Esophagus squamous epithelium (tissue), 5 donors: ENCODE measurements around the gene RAB29. TPM values are rescaled to one million over a fixed set of nuclear protein-coding genes. Genes with fewer than 3 reads are reported as not detected.
A peak's percentile ranks its signal among the peaks of the same experiment; 100 is the strongest.

Experiments
- DNase-seq: peaks from one replicate; lab custom pipeline; 2025; lab: John Stamatoyannopoulos, UW
- H3K27ac ChIP-seq, 4 donors: fragments of 200-600 bp; sonication (generic); one replicate each; pipeline ENCODE4 v1.5.1; 2016 to 2019; ENCODE audit warnings: mild to moderate bottlenecking in 1 of 4
- H3K27me3 ChIP-seq, 4 donors: fragments of 200-600 bp; sonication (generic); 1 replicate in 3 of 4; 2 replicates in 1 of 4; pipeline versions ENCODE4 v1.5.1 to v1.6.0; 2017 to 2021; ENCODE audit warnings: antibody characterized with exemption in 1 of 4
- H3K36me3 ChIP-seq, 3 donors: fragments of 200-600 bp; sonication (generic); one replicate each; pipeline ENCODE4 v1.5.1; 2016 to 2019
- H3K4me1 ChIP-seq, 3 donors: fragments of 200-600 bp; sonication (generic); one replicate each; pipeline ENCODE4 v1.5.1; 2017 to 2019
- H3K4me3 ChIP-seq, 4 donors: fragments of 200-600 bp; sonication (generic); 1 replicate in 3 of 4; 2 replicates in 1 of 4; pipeline ENCODE4 v1.5.1; 2016 to 2019; ENCODE audit warnings: mild to moderate bottlenecking in 2 of 4, moderate library complexity in 1 of 4
- H3K9me3 ChIP-seq, 3 donors: fragments of 200-600 bp; sonication (generic); one replicate each; pipeline ENCODE4 v1.5.1; 2016 to 2019
- CTCF ChIP-seq, 6 experiments: fragments of 450-650 bp in 4 of 6; fragments of 200-600 bp in 2 of 6; sonication (generic) in 2 of 6; IDR thresholded peaks; one replicate each; pipeline ENCODE4 v1.5.1; 2016 to 2019; ENCODE audit warnings: antibody characterized with exemption in 6 of 6, mild to moderate bottlenecking in 4 of 6, moderate library complexity in 4 of 6
- POLR2A ChIP-seq, 4 donors: fragments of 450-650 bp; IDR thresholded peaks; one replicate each; pipeline ENCODE4 v1.6.1; 2017; ENCODE audit warnings: antibody characterized with exemption in 4 of 4, mild to moderate bottlenecking in 4 of 4, moderate library complexity in 3 of 4
- WGBS, 2 donors: methylation state at CpG; one replicate each; pipeline ENCODE4 v1.1.5; 2018; 5-methylcytosine and 5-hydroxymethylcytosine counted together
- intact Hi-C: fragments of 100-400 bp; cut with DNase I; formaldehyde crosslinking; loops from one replicate; pipeline ENCODE4 v1.15.0; 2022
- total RNA-seq, 4 donors: library from RNA; depleted of rRNA; stranded (reverse); fragments of >200 nt; gene quantifications; one replicate each; pipeline ENCODE4 v1.1.0, GENCODE V29; 2016
- donor health status: DM: yes; HTN: yes; CAD: no.

The RAB29 gene
- total RNA-seq, 4 donors from 2014 or later = 3.0 to 19.3 (median 7.0) TPM

- Histone ChIP-seq H3K36me3 (peaks cover 0 to 64% (median 0%) of the 10 kb centered on the region in 3 donors), H3K4me1 (no peaks in the 10 kb centered on the region), H3K4me3 (no peak overlapping the region), H3K9me3 (no peaks in the 10 kb centered on the region), H3K27ac (no peak overlapping the region), H3K27me3 (no peaks in the 10 kb centered on the region)
- WGBS, 2 donors = 57 to 59% methylated on average over 4 to 5 of the region's 5 CpGs
- peak; percentile 40 to 81 (median 68) for TF ChIP-seq CTCF (IDR thresholded peaks at IDR 0.05)
- TF ChIP-seq POLR2A (IDR thresholded peaks at IDR 0.05) = no peak
- DNase-seq = no peak
- intact Hi-C loops = loop anchor here (5.0 to 10.0 kb wide), 2 partner anchors 123 to 186 kb away; no protein-coding TSS in a partner anchor
Measured at GRCh38 chr1:205791568-205792180, 16.4 kb upstream of the RAB29 start.

- H3K9me3 ChIP-seq = no peaks in the 10 kb centered on the region
- no peak overlapping the region for H3K27ac ChIP-seq
- TF ChIP-seq CTCF (IDR thresholded peaks at IDR 0.05) (no peak), POLR2A (IDR thresholded peaks at IDR 0.05) (no peak)
- intact Hi-C loops = no loop called here
- WGBS, 2 donors = 82 to 88% methylated on average over 10 of the region's 10 CpGs
- DNase-seq = no peak
- peaks cover 0 to 22% (median 0%) of the 10 kb centered on the region in 3 donors for H3K36me3 ChIP-seq
- H3K4me1 ChIP-seq = no peaks in the 10 kb centered on the region
- H3K27me3 ChIP-seq = no peaks in the 10 kb centered on the region
- H3K4me3 ChIP-seq = no peak overlapping the region
Measured at GRCh38 chr1:205787287-205787916, 12.1 kb upstream of the RAB29 start.

- H3K4me3 ChIP-seq = no peak overlapping the region
- H3K4me1 ChIP-seq = no peaks in the 10 kb centered on the region
- H3K27ac ChIP-seq = no peak overlapping the region
- WGBS, 2 donors = 58 to 64% methylated on average over 4 of the region's 4 CpGs
- intact Hi-C loops = no loop called here
- H3K27me3 ChIP-seq = no peaks in the 10 kb centered on the region
- H3K36me3 ChIP-seq = peaks cover 0 to 19% (median 0%) of the 10 kb centered on the region in 3 donors
- no peak for DNase-seq
- TF ChIP-seq CTCF (IDR thresholded peaks at IDR 0.05) (no peak), POLR2A (IDR thresholded peaks at IDR 0.05) (no peak)
- H3K9me3 ChIP-seq = no peaks in the 10 kb centered on the region
Measured at GRCh38 chr1:205786601-205787000, 11.3 kb upstream of the RAB29 start.

- no peaks in the 10 kb centered on the region for H3K27me3 ChIP-seq
- H3K36me3 ChIP-seq = peaks cover 0 to 11% (median 0%) of the 10 kb centered on the region in 3 donors
- no peak for DNase-seq
- H3K4me3 ChIP-seq = no peak overlapping the region
- intact Hi-C loops = no loop called here
- no peaks in the 10 kb centered on the region for H3K9me3 ChIP-seq
- no peaks in the 10 kb centered on the region for H3K4me1 ChIP-seq
- no peak for TF ChIP-seq POLR2A (IDR thresholded peaks at IDR 0.05)
- TF ChIP-seq CTCF (IDR thresholded peaks at IDR 0.05) = no peak
- 91 to 94% methylated on average over 9 of the region's 9 CpGs for WGBS, 2 donors
- H3K27ac ChIP-seq = no peak overlapping the region
Measured at GRCh38 chr1:205785446-205785845, 10.2 kb upstream of the RAB29 start.

GRCh38 chr1:205783904-205784303, 8.6 kb upstream of the RAB29 start:
- Histone ChIP-seq H3K27ac (no peak overlapping the region), H3K36me3 (no peaks in the 10 kb centered on the region), H3K4me1 (no peaks in the 10 kb centered on the region), H3K4me3 (no peak overlapping the region), H3K27me3 (no peaks in the 10 kb centered on the region), H3K9me3 (no peaks in the 10 kb centered on the region)
- WGBS, 2 donors = 75 to 76% methylated on average over 4 of the region's 4 CpGs
- DNase-seq = no peak
- intact Hi-C loops = no loop called here
- TF ChIP-seq CTCF (IDR thresholded peaks at IDR 0.05) (no peak), POLR2A (IDR thresholded peaks at IDR 0.05) (no peak)
